Keratinocyte (primary cell): ENCODE measurements around the gene TECTB.

Experiments
- EZH2 ChIP-seq: IDR thresholded peaks from one replicate; pipeline ENCODE4 v1.6.1; 2012; ENCODE audit warnings: inconsistent platforms, mild to moderate bottlenecking, low read length, moderate library complexity
- TF ChIP-seq, protein P1 (sequence below), 3 experiments: IDR thresholded peaks in 1 of 3; conservative IDR thresholded peaks in 1 of 3; optimal IDR thresholded peaks in 1 of 3; 2 replicates in 2 of 3; 3 replicates in 1 of 3; pipeline versions ENCODE3 to v1.5.1; 2011; ENCODE audit warnings: low read length in 3 of 3, mild to moderate bottlenecking in 3 of 3, moderate library complexity in 2 of 3, control low read depth in 1 of 3, inconsistent platforms in 1 of 3; ENCODE audit not compliant: insufficient read depth in 2 of 3; ENCODE audit errors: extremely low read depth in 1 of 3

DNA sequence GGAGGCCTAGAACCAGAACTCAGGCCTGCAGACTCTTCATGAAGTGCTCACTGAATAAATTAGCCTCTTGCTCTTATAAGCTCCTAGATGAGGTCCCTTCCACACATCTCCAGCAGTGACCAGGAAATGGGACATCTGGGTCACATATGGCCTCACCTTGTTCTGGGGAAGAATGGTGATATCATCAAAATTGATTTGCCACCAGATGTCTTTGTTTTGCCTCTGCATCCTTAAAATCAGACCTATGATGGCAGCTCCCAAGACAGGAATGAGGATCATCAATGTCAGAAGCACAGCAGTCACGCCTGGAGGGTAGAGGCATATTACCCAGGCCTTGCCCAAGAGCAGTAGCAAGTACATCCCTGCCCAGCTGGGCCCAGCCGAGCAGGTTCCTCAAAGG lies 57.4 kb downstream of the TECTB start:
- TF ChIP-seq, protein P1, sequence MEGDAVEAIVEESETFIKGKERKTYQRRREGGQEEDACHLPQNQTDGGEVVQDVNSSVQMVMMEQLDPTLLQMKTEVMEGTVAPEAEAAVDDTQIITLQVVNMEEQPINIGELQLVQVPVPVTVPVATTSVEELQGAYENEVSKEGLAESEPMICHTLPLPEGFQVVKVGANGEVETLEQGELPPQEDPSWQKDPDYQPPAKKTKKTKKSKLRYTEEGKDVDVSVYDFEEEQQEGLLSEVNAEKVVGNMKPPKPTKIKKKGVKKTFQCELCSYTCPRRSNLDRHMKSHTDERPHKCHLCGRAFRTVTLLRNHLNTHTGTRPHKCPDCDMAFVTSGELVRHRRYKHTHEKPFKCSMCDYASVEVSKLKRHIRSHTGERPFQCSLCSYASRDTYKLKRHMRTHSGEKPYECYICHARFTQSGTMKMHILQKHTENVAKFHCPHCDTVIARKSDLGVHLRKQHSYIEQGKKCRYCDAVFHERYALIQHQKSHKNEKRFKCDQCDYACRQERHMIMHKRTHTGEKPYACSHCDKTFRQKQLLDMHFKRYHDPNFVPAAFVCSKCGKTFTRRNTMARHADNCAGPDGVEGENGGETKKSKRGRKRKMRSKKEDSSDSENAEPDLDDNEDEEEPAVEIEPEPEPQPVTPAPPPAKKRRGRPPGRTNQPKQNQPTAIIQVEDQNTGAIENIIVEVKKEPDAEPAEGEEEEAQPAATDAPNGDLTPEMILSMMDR (optimal IDR thresholded peaks at IDR 0.05 in 1 of 3, IDR thresholded peaks at IDR 0.05 in 1 of 3, conservative IDR thresholded peaks at IDR 0.05 in 1 of 3; ENCODE audit: extremely low read depth in 1 of 3, insufficient read depth in 2 of 3, low read length in 3 of 3), result no peak
- no peak for TF ChIP-seq EZH2
